GM23248 (cell line): ENCODE results near the gene NDUFB11.

Experiments used
- EZH2 ChIP-seq: fragments of 200-600 bp; sonication (generic); IDR thresholded peaks from 2 replicates; pipeline ENCODE4 v1.6.1; 2018; ENCODE audit warnings: antibody characterized with exemption, mild to moderate bottlenecking; ENCODE audit not compliant: insufficient read depth, poor library complexity, severe bottlenecking
- EZH2phosphoT487 ChIP-seq: fragments of 200-600 bp; sonication (generic); IDR thresholded peaks from 2 replicates; pipeline ENCODE4 v1.6.1; 2018; ENCODE audit warnings: antibody characterized with exemption, moderate library complexity, mild to moderate bottlenecking, low read depth; ENCODE audit not compliant: insufficient read depth

GRCh38 chrX:47133493-47133892 lies 11.0 kb downstream of the NDUFB11 start:
- TF ChIP-seq EZH2 (no peak), EZH2phosphoT487 (no peak)
